SU-DHL-6 (cell line): Measurements from ENCODE around the gene B3GALT6.

ENCODE experiments used
- CTCF ChIP-seq: fragments of 200-600 bp; sonication (generic); IDR thresholded peaks from one replicate; pipeline ENCODE4 v1.5.1; 2017; ENCODE audit warnings: antibody characterized with exemption, mild to moderate bottlenecking, low read length, moderate library complexity; ENCODE audit not compliant: insufficient read depth, poor library complexity, severe bottlenecking
- EZH2phosphoT487 ChIP-seq: fragments of 200-600 bp; sonication (generic), shearing (Covaris generic); conservative IDR thresholded peaks from 2 replicates; pipeline ENCODE4 v1.6.1; 2018; ENCODE audit warnings: mild to moderate bottlenecking, antibody characterized with exemption, low read length, moderate library complexity, mixed read lengths

GRCh38 chr1:1242461-1243265 is 10.6 kb downstream of the B3GALT6 start:
- TF ChIP-seq CTCF = no peak
- TF ChIP-seq EZH2phosphoT487 = no peak
